ENCODE measurements around the gene ADAMTSL5.
A peak's percentile ranks its signal among the peaks of the same experiment; 100 is the strongest.
"Not testable (repeated sequence)": the region's sequence is repeated elsewhere in the genome, so short reads cannot be mapped to it uniquely, and the experiment has no call there.

The ADAMTSL5 gene

GRCh38 chr19:1528596-1529429, 16.0 kb upstream of the ADAMTSL5 start:
- no peak for DNase-seq

- no peak for DNase-seq
Measured at GRCh38 chr19:1527650-1528309, 15.0 kb upstream of the ADAMTSL5 start.

- no peak for DNase-seq
Measured at GRCh38 chr19:1526979-1527649, 14.3 kb upstream of the ADAMTSL5 start.

GRCh38 chr19:1526066-1526778, 13.4 kb upstream of the ADAMTSL5 start:
- DNase-seq: no peak

GRCh38 chr19:1525343-1525742, 12.5 kb upstream of the ADAMTSL5 start:
- DNase-seq: no peak

- DNase-seq: no peak
Measured at GRCh38 chr19:1524972-1525325, 12.1 kb upstream of the ADAMTSL5 start.

GRCh38 chr19:1524287-1524971, 11.6 kb upstream of the ADAMTSL5 start:
- no peak for DNase-seq

GRCh38 chr19:1523412-1524286, 10.8 kb upstream of the ADAMTSL5 start, which contains the start of gene PLK5:
TSS of gene PLK5 (plus strand) at chr19:1524077. CDS start at chr19:1526997, 2,920 bp downstream.
- DNase-seq: no peak

- no peak for DNase-seq
Measured at GRCh38 chr19:1522838-1523237, 10.0 kb upstream of the ADAMTSL5 start.

GRCh38 chr19:1522061-1522460, 9.2 kb upstream of the ADAMTSL5 start:
- no peak for DNase-seq

- DNase-seq: no peak
Measured at GRCh38 chr19:1521636-1522035, 8.8 kb upstream of the ADAMTSL5 start.

- no peak for DNase-seq
Measured at GRCh38 chr19:1520203-1520780, 7.5 kb upstream of the ADAMTSL5 start.

- DNase-seq: not testable (repeated sequence)
Measured at GRCh38 chr19:1519802-1520201, 7.0 kb upstream of the ADAMTSL5 start.

- DNase-seq: no peak
Measured at GRCh38 chr19:1518471-1518870, 5.7 kb upstream of the ADAMTSL5 start.

- no peak for DNase-seq
Measured at GRCh38 chr19:1516395-1516753, 3.6 kb upstream of the ADAMTSL5 start.

GRCh38 chr19:1514986-1515721, 2.3 kb upstream of the ADAMTSL5 start:
- DNase-seq: no peak

GRCh38 chr19:1514295-1514661, 1.5 kb upstream of the ADAMTSL5 start:
- DNase-seq: no peak

GRCh38 chr19:1513499-1514294, 878 bp upstream of the ADAMTSL5 start:
- peak; percentile 56 to 67 for DNase-seq

Data from CD4-positive, alpha-beta T cell treated with Interleukin-4 for 1 hour (primary cell).